ENCODE results near the gene C1orf232. TPM values are rescaled to one million over a fixed set of nuclear protein-coding genes. Genes with fewer than 3 reads are reported as not detected.

Gene C1orf232
- total and polyA plus RNA-seq, 9 of the 15 experiments (the other 6 are each of a cell fraction or from before 2014, with no cell fraction given) = not detected

- no peak for TF ChIP-seq TAF1 (IDR thresholded peaks at IDR 0.05; ENCODE audit: control insufficient read depth, extremely low read depth, insufficient read depth, low read length, severe bottlenecking)
- no peak for TF ChIP-seq POLR2G (IDR thresholded peaks at IDR 0.05; ENCODE audit: low read depth, low read length)
- TF ChIP-seq ZNF444 (CRISPR knock-in tag; IDR thresholded peaks at IDR 0.05) = no peak
- no peak for TF ChIP-seq SUPT5H (IDR thresholded peaks at IDR 0.05)
- TF ChIP-seq ZNF507 (tag; conservative IDR thresholded peaks at IDR 0.05) = no peak
These were observed 13.0 kb upstream of the C1orf232 start (continued) for GRCh38 chr1:26181586-26182382.

GRCh38 chr1:26180010-26180506, 11.3 kb upstream of the C1orf232 start:
- no peaks in the 10 kb centered on the region for H4K20me1 ChIP-seq (replicated peaks; ENCODE audit: control insufficient read depth, insufficient read depth, low read length)
- no peak overlapping the region for H3K27ac ChIP-seq (ENCODE audit: extremely low read depth, low read depth, low read length)
- no peak overlapping the region for H2AFZ ChIP-seq (ENCODE audit: low read depth, low read length)
- in situ Hi-C loops (cut with MboI) = no loop called here
- H3K4me1 ChIP-seq (replicated peaks in 1 of 2; ENCODE audit: control insufficient read depth in 2 of 2, insufficient read depth in 2 of 2, low read length in 2 of 2) = peaks cover 17 to 31% of the 10 kb centered on the region in 2 experiments
- H3K4me3 ChIP-seq = no peak overlapping the region
- no TSS peak for BruUV-seq (replicated peaks)
- H3K9ac ChIP-seq (ENCODE audit: insufficient read depth in 1 of 2, low read depth in 2 of 2, low read length in 2 of 2) = peak overlapping the region in 1 of 2 experiments; percentile 75; a peak in 2 of 4 replicates
- CTCF ChIA-PET (ENCODE audit: low intra/inter-chr PET ratio) = no interaction called here
- POLR2A ChIA-PET = interaction anchor here (0.6 to 2.1 kb wide), 5 partner anchors 10 to 182 kb away, joined by 3 to 8 read pairs (median 4); partner anchors contain the start of gene ZNF593
- ATAC-seq (no peak), DNase-seq (ENCODE audit: extremely low read depth in 1 of 4, low spot score in 3 of 4) (no peak), FAIRE-seq (no peak)
- H3K79me2 ChIP-seq (ENCODE audit: control insufficient read depth, insufficient read depth, low read length) = no peaks in the 10 kb centered on the region
- TF ChIP-seq GTF2A2 (tag; IDR thresholded peaks at IDR 0.05) (no peak), BCOR (IDR thresholded peaks at IDR 0.05) (peak; percentile 76), PCBP1 (IDR thresholded peaks at IDR 0.05; ENCODE audit: low read depth, low read length, poor library complexity, severe bottlenecking) (no peak), EP400 (IDR thresholded peaks at IDR 0.05) (no peak), KDM1A (IDR thresholded peaks at IDR 0.05) (peak; percentile 47 to 61), ZNF175 (CRISPR knock-in tag; IDR thresholded peaks at IDR 0.05; ENCODE audit: low read depth) (no peak), E4F1 (CRISPR knock-in tag; IDR thresholded peaks at IDR 0.05; ENCODE audit: borderline replicate concordance) (no peak), MBD2 (IDR thresholded peaks at IDR 0.05; ENCODE audit: borderline replicate concordance, low read depth) (no peak), RBM25 (IDR thresholded peaks at IDR 0.05; ENCODE audit: low read depth, low read length, severe bottlenecking) (peak; percentile 81), NR4A1 (CRISPR knock-in tag; IDR thresholded peaks at IDR 0.05) (no peak), NR4A1 (tag; IDR thresholded peaks at IDR 0.05) (no peak)
- TF ChIP-seq, protein P1, sequence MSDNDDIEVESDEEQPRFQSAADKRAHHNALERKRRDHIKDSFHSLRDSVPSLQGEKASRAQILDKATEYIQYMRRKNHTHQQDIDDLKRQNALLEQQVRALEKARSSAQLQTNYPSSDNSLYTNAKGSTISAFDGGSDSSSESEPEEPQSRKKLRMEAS (CRISPR knock-in tag; IDR thresholded peaks at IDR 0.05) = no peak
- TF ChIP-seq, protein P2, sequence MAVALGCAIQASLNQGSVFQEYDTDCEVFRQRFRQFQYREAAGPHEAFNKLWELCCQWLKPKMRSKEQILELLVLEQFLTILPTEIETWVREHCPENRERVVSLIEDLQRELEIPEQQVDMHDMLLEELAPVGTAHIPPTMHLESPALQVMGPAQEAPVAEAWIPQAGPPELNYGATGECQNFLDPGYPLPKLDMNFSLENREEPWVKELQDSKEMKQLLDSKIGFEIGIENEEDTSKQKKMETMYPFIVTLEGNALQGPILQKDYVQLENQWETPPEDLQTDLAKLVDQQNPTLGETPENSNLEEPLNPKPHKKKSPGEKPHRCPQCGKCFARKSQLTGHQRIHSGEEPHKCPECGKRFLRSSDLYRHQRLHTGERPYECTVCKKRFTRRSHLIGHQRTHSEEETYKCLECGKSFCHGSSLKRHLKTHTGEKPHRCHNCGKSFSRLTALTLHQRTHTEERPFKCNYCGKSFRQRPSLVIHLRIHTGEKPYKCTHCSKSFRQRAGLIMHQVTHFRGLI (CRISPR knock-in tag; IDR thresholded peaks at IDR 0.05) = no peak
- H3K4me2 ChIP-seq (ENCODE audit: insufficient read depth, low read length) = no peak overlapping the region
- no peaks in the 10 kb centered on the region for H3K36me3 ChIP-seq (ENCODE audit: control insufficient read depth, insufficient read depth, low read length)
- H3K27me3 ChIP-seq (ENCODE audit: control insufficient read depth in 2 of 2, insufficient read depth in 2 of 2, low read length in 2 of 2) = no peaks in the 10 kb centered on the region
- 28% methylated on average over 4 of the region's 4 CpGs for WGBS (ENCODE audit: insufficient coverage, low coverage, missing lambda C conversion rate)
- H3K9me1 ChIP-seq (ENCODE audit: control insufficient read depth, insufficient read depth, low read length) = no peaks in the 10 kb centered on the region
- intact Hi-C loops (cut with micrococcal nuclease) = no loop called here
- H3K9me3 ChIP-seq (replicated peaks; ENCODE audit: control insufficient read depth, insufficient read depth, low read depth, low read length) = no peaks in the 10 kb centered on the region
